Stimulated activated naive CD8-positive, alpha-beta T cell treated with anti-CD3 and anti-CD28 coated beads, Interleukin-15, Interleukin-2, amounts not matched to agents 100 ng/mL and 50 ng/mL, for 24 hours (primary cell): ENCODE measurements around the gene ASPDH.
A peak's percentile ranks its signal among the peaks of the same experiment; 100 is the strongest.

Source experiments
- H3K27ac Mint-ChIP-seq: one replicate; pipeline ENCODE4 v1.8.0; 2021; ENCODE audit warnings: mild to moderate bottlenecking, mixed read lengths
- H3K27me3 Mint-ChIP-seq: one replicate; pipeline ENCODE4 v1.8.0; 2021; ENCODE audit warnings: mixed read lengths
- H3K36me3 Mint-ChIP-seq: one replicate; pipeline ENCODE4 v1.8.0; 2021; ENCODE audit warnings: low read depth, mixed read lengths
- H3K4me1 Mint-ChIP-seq: one replicate; pipeline ENCODE4 v1.8.0; 2021; ENCODE audit warnings: low read depth, mixed read lengths
- H3K4me3 Mint-ChIP-seq: one replicate; pipeline ENCODE4 v1.8.0; 2021; ENCODE audit warnings: mild to moderate bottlenecking, mixed read lengths
- H3K9me3 Mint-ChIP-seq: one replicate; pipeline ENCODE4 v1.8.0; 2021; ENCODE audit warnings: mixed read lengths

ASPDH gene

DNA sequence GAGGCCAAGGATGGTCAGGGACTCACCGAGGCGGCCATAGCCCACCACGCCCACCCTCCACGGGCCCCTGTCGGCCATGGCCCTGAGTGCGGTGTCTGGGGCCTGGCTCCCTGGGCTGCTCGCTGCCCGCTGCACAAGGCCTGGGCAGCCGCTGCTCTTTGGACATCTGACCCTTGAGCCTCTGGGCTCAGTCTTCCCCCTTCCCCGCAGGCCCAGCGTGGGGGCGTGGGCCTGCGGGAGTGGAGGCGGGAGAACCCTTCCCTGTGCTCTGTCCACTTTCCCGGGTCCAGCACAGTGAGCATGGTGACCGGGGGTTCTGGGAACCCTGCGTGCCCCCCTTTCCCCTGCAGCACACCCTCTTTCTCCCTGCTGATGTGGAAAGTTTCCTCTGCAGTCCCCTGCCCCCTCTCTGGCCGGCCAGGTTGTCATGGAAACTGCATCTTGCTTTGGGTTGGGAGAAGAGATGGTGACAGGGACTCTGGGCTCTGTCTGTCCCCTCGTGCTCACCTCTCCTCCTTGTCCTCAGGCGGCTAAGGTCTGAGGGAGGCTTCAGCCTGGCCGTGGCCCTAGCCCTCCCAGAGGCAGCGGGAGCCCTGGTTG, at the start of gene ASPDH:
TSS of gene ASPDH (minus strand) at position 168 of the 600 bp plus-strand sequence. CDS start at position 78, 90 bp downstream.
- Mint-ChIP-seq H3K9me3 (no peaks in the 10 kb centered on the region), H3K36me3 (no peaks in the 10 kb centered on the region), H3K27ac (no peak within 1 kb of the TSS), H3K27me3 (peaks cover 4% of the 10 kb centered on the region), H3K4me1 (peaks cover 17% of the 10 kb centered on the region), H3K4me3 (no peak within 1 kb of the TSS)

DNA sequence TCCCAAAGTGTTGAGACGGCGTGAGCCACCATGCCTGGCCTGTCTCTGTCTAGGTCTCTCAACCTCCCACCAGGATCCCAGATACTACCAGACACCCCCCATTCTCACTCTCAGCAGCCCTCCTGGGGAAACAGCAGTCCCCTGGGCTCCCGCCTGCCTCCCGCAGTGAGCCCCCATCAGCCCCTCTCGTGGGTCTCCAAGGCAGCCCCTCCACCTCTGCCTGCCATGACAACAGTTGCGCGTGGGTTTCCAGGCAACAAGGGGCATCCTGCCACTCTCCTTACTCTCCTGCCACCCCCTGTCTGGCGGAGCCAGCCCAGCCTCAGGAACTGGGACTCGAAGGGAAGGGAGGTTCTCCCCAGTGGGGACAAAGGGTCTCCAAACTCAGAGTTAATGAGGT, 49.3 kb upstream of the ASPDH start:
- peaks cover 53% of the 10 kb centered on the region for H3K27me3 Mint-ChIP-seq
- no peak overlapping the region for H3K4me3 Mint-ChIP-seq
- H3K36me3 Mint-ChIP-seq = no peaks in the 10 kb centered on the region

DNA sequence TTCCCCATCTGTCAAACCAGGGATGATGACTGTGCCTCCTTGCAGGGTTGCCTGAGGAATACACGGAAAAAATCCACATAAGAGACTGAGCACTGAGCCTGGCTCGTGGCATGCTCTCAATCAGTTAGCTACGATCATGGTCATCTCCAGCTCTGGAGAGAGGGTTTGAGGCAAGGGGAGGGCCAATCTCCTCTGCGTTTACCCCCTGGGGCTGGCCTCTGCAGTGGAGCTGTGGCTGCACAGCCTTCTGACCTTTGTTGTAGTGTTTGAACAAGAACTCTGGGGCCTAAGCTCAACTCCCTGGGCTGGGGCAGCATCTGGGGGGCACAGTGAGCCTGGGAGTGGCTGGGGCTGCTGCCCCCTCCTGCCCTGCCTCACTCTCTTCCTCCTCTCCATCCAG, 48.6 kb upstream of the ASPDH start:
- H3K27ac Mint-ChIP-seq = no peak overlapping the region
- peaks cover 18% of the 10 kb centered on the region for H3K4me1 Mint-ChIP-seq
- no peaks in the 10 kb centered on the region for H3K36me3 Mint-ChIP-seq
- no peak overlapping the region for H3K4me3 Mint-ChIP-seq
- H3K27me3 Mint-ChIP-seq = peaks cover 56% of the 10 kb centered on the region
- no peaks in the 10 kb centered on the region for H3K9me3 Mint-ChIP-seq

More for the DNA sequence above, 49.3 kb upstream of the ASPDH start:
- H3K9me3 Mint-ChIP-seq = no peaks in the 10 kb centered on the region
- H3K4me1 Mint-ChIP-seq = peaks cover 18% of the 10 kb centered on the region
- no peak overlapping the region for H3K27ac Mint-ChIP-seq

- no peak overlapping the region for H3K27ac Mint-ChIP-seq
Measured at GRCh38 chr19:50559636-50560035, 45.9 kb upstream of the ASPDH start.

GRCh38 chr19:50558449-50558848, 44.7 kb upstream of the ASPDH start:
- no peaks in the 10 kb centered on the region for H3K36me3 Mint-ChIP-seq

More at GRCh38 chr19:50559636-50560035, 45.9 kb upstream of the ASPDH start:
- H3K27me3 Mint-ChIP-seq = peaks cover 51% of the 10 kb centered on the region
- no peak overlapping the region for H3K4me3 Mint-ChIP-seq
- H3K4me1 Mint-ChIP-seq = peaks cover 8% of the 10 kb centered on the region
- no peaks in the 10 kb centered on the region for H3K9me3 Mint-ChIP-seq
- no peaks in the 10 kb centered on the region for H3K36me3 Mint-ChIP-seq

DNA sequence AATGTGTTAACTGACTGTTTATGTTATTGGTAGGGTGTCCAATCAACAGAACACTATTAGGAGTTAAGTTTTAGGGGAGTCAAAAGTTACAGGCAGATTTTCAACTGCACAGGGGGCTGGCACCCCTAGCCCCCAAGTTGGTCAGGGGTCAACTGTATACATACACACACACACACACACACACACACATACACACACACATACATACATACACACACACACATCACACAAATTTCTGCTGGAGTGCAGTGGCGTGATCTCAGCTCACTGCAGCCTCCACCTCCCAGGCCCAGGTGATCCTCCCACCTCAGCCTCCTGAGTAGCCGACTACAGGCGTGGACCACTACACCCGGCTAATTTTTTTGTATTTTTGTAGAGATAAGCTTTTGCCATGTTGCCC, 44.3 kb upstream of the ASPDH start:
- Mint-ChIP-seq H3K4me1 (peaks cover 8% of the 10 kb centered on the region), H3K9me3 (no peaks in the 10 kb centered on the region), H3K27me3 (peaks cover 49% of the 10 kb centered on the region), H3K36me3 (no peaks in the 10 kb centered on the region), H3K4me3 (no peak overlapping the region), H3K27ac (no peak overlapping the region)

More at GRCh38 chr19:50558449-50558848, 44.7 kb upstream of the ASPDH start:
- peaks cover 8% of the 10 kb centered on the region for H3K4me1 Mint-ChIP-seq
- no peaks in the 10 kb centered on the region for H3K9me3 Mint-ChIP-seq
- peaks cover 49% of the 10 kb centered on the region for H3K27me3 Mint-ChIP-seq
- no peak overlapping the region for H3K27ac Mint-ChIP-seq
- no peak overlapping the region for H3K4me3 Mint-ChIP-seq

- H3K36me3 Mint-ChIP-seq = no peaks in the 10 kb centered on the region
- no peak overlapping the region for H3K4me3 Mint-ChIP-seq
- peaks cover 8% of the 10 kb centered on the region for H3K4me1 Mint-ChIP-seq
- H3K27ac Mint-ChIP-seq = no peak overlapping the region
- no peaks in the 10 kb centered on the region for H3K9me3 Mint-ChIP-seq
- peaks cover 53% of the 10 kb centered on the region for H3K27me3 Mint-ChIP-seq
Measured at GRCh38 chr19:50557009-50557613, 43.4 kb upstream of the ASPDH start.

DNA sequence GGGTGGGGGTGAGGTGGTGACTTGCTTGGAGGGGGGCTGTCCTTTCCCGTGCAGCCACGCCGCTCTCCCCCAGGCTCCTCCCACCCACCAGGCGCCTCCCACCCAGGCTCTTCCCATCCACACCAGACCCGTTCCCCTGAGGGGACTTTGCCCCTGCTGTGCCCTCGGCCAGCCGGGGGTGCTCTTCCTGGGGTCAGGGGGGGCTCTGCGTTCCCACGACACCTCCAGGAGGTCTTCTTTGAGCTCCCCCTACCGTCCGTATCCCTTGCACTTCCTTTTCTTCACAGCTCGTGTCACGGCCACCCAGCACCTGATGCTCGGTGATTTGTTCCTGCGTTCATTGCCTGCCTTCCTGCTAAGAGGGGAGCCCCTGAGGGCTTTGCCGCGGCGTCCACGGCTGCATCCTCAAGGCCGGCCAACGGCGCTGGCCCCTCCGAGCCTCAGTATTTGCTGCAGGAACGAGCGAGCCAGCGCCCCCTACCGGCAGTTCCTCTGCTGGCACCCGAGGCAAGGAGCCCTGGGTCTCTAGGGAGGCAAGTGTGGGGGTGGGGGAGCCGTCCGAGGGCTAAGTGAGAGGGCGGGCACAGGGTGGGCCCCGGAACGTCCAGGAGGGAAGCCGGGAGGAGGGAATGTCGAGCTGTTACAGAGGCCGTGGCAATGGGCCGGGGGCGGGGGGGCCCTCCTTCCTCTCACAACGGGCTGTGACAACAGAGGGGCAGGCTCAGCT, 42.7 kb upstream of the ASPDH start:
- H3K4me3 Mint-ChIP-seq = peak overlapping the region; percentile 84
- H3K27me3 Mint-ChIP-seq = peaks cover 57% of the 10 kb centered on the region
- H3K36me3 Mint-ChIP-seq = no peaks in the 10 kb centered on the region
- peaks cover 8% of the 10 kb centered on the region for H3K4me1 Mint-ChIP-seq
- peak overlapping the region; percentile 79 for H3K27ac Mint-ChIP-seq
- no peaks in the 10 kb centered on the region for H3K9me3 Mint-ChIP-seq

GRCh38 chr19:50555450-50556281, 42.0 kb upstream of the ASPDH start:
- Mint-ChIP-seq H3K36me3 (no peaks in the 10 kb centered on the region), H3K27me3 (peaks cover 59% of the 10 kb centered on the region), H3K27ac (no peak overlapping the region), H3K9me3 (no peaks in the 10 kb centered on the region), H3K4me1 (peaks cover 8% of the 10 kb centered on the region), H3K4me3 (no peak overlapping the region)

DNA sequence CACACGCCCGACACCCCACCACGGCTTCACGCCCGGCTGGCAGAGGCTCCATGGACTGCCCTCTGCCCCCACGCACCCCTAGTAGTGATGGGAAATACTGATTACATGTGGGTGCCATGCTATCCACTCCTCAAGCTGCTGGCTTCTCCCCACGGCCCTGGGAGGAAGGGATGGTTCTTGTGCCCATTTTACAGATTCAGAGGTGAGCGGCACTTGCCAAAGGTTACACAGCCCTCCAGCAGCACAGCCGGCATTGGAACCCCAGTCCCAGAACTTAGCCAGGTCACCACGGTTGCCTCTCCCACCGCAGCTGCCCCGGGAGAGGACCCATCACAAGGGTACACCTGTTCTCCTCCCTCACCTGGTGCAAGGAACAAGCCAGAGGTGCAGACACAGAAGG, 41.3 kb upstream of the ASPDH start:
- H3K4me1 Mint-ChIP-seq = peaks cover 8% of the 10 kb centered on the region
- no peaks in the 10 kb centered on the region for H3K36me3 Mint-ChIP-seq
- peaks cover 66% of the 10 kb centered on the region for H3K27me3 Mint-ChIP-seq
- no peak overlapping the region for H3K27ac Mint-ChIP-seq
- no peak overlapping the region for H3K4me3 Mint-ChIP-seq
- no peaks in the 10 kb centered on the region for H3K9me3 Mint-ChIP-seq

DNA sequence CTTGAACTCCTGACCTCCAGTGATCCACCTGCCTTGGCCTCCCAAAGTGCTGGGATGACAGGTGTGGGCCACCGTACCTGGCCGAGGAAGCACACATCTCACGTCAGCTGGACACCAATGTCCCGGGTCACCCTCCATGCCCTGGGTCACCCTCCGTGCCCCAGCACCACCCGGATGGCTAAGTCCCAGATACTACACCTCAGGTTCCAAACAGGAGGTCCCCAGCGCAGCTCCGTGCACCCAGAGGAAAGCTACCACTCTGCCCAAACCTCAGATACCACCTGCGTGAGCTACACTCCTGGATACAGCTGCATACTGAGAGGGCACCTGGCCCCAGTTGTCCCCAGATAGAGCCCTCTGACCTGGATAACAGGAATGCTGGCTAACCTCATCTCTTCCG, 40.5 kb upstream of the ASPDH start:
- Mint-ChIP-seq H3K27ac (no peak overlapping the region), H3K4me1 (peaks cover 8% of the 10 kb centered on the region), H3K4me3 (no peak overlapping the region), H3K9me3 (no peaks in the 10 kb centered on the region), H3K27me3 (peaks cover 66% of the 10 kb centered on the region), H3K36me3 (no peaks in the 10 kb centered on the region)

DNA sequence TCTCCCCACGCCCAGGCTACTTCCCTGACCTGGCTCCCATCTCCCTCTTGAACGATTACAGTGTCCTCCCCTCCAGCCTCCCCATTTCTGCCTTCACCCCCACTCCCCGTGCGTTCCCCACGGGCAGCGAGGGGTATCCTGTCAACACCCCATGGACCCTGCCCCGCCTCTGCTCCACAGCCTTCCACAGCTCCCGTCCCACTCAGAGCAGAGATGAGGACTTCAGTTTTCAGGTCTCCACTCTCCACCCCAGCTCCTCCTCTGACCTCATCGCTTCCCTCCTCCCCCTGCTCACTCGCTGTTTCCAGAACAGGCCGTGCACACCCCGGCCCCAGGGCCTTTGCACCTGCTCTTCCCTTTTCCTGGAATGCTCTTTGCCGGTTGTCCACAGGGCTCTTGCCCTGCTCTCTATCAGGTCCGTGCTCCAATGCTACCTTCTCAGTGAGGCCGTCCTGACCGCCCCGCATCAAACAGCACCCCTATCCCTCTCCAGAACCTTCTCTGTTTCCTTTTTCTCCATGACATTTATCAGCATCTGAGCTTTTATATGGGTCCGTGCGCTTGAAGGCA, 39.5 kb upstream of the ASPDH start:
- no peak overlapping the region for H3K27ac Mint-ChIP-seq

GRCh38 chr19:50552540-50552939, 38.8 kb upstream of the ASPDH start:
- peaks cover 59% of the 10 kb centered on the region for H3K27me3 Mint-ChIP-seq
- H3K4me3 Mint-ChIP-seq = no peak overlapping the region
- no peaks in the 10 kb centered on the region for H3K36me3 Mint-ChIP-seq
- no peak overlapping the region for H3K27ac Mint-ChIP-seq
- H3K9me3 Mint-ChIP-seq = no peaks in the 10 kb centered on the region
- H3K4me1 Mint-ChIP-seq = peaks cover 8% of the 10 kb centered on the region

More for the DNA sequence above, 39.5 kb upstream of the ASPDH start:
- no peaks in the 10 kb centered on the region for H3K36me3 Mint-ChIP-seq
- no peak overlapping the region for H3K4me3 Mint-ChIP-seq
- peaks cover 8% of the 10 kb centered on the region for H3K4me1 Mint-ChIP-seq
- H3K9me3 Mint-ChIP-seq = no peaks in the 10 kb centered on the region
- H3K27me3 Mint-ChIP-seq = peaks cover 63% of the 10 kb centered on the region

DNA sequence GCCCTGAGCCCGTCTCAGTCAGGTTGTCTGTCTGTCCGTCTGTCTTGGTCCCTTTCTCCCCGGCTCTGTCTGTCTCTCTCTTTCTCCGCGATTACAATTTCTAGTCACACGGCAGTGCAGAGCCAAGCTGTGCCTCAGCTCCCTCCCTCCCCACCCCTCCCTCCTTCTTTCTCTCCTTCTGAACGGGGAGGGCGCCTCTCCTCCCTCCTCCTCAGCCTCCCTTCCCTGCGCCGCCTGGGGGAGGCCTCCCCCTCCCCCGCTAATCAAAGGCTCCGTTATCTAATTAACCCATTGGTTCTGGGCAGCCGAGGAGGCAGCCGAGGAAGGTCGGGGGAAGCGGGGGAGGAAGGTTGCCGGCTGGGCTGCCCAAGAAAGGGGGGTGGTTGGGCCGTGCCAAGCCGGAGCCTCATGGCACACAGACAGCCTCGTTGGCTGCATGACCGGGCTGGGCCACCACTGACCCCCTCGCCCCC, 38.0 kb upstream of the ASPDH start:
- Mint-ChIP-seq H3K27me3 (peaks cover 59% of the 10 kb centered on the region), H3K4me3 (no peak overlapping the region)

More for the DNA sequence above, 38.0 kb upstream of the ASPDH start:
- Mint-ChIP-seq H3K9me3 (no peaks in the 10 kb centered on the region), H3K27ac (no peak overlapping the region), H3K36me3 (no peaks in the 10 kb centered on the region), H3K4me1 (peaks cover 8% of the 10 kb centered on the region)
